GM18505 (cell line): ENCODE results near the gene BPTF.
"Not testable (repeated sequence)": the region's sequence is repeated elsewhere in the genome, so short reads cannot be mapped to it uniquely, and the experiment has no call there.

ENCODE experiments used
- ATAC-seq: cut with Tn5 transposase; IDR thresholded peaks from one replicate; pipeline ENCODE4 v1.9.1; 2021; ENCODE audit not compliant: unreplicated experiment
- POLR2A ChIP-seq: IDR thresholded peaks from 4 replicates; pipeline ENCODE4 v1.6.1; 2011; ENCODE audit warnings: borderline replicate concordance; ENCODE audit not compliant: insufficient read depth, insufficient read length; ENCODE audit errors: extremely low read depth

BPTF gene

DNA sequence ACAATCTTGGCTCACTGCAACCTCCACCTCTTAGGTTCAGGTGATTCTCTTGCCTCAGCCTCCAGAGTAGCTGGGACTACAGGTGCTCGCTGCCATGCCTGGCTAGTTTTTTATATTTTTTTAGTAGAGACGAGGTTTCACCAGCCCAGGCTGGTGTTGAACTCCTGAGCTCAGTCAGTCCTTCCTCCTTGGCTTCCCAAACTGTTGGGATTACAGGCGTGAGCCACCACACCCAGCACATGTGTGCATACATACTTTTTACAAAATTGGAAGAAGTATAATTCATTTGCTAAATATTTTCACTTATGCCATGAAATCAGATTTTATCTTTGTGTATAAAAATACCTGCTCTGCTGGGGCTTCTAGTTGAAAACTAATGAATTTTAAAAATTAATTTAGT, 13.2 kb downstream of the BPTF start:
- no peak for TF ChIP-seq POLR2A
- ATAC-seq = no peak

DNA sequence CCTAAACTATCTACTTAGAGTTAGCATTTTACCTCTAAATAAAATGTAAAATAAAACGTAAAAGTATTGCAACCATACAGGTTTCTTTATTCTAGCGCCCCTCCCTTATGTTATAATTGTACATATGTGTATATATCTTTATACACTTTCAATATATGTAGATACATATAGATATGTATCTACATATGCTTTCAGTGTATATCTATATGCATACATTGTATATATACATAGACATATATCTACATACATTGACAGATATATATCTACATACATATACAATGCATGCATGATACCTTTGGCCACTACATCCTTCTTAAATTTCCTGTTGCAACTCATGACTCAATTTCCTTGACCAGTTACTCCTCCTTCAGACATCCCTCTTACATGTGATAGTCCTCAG, 16.7 kb downstream of the BPTF start:
- no peak for ATAC-seq
- no peak for TF ChIP-seq POLR2A

DNA sequence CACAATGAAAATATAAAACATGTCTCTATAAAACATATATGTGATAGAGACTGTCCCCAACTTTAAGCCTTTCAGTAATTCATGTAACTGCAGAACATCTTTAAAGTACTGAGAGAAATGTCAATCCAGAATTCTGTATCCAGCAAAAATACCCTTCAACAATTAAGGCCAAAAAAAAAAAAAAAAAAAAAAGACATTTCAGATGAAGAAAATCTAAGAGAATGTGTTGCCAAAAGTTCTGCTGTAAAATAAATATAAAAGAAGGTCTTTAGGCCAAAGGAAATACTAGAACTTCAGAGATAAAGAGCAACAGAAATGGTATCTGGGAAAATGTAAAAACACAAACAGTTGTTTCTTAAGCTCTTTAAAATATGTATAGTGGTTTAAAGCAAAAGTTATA, 17.3 kb downstream of the BPTF start:
- no peak for ATAC-seq
- no peak for TF ChIP-seq POLR2A

DNA sequence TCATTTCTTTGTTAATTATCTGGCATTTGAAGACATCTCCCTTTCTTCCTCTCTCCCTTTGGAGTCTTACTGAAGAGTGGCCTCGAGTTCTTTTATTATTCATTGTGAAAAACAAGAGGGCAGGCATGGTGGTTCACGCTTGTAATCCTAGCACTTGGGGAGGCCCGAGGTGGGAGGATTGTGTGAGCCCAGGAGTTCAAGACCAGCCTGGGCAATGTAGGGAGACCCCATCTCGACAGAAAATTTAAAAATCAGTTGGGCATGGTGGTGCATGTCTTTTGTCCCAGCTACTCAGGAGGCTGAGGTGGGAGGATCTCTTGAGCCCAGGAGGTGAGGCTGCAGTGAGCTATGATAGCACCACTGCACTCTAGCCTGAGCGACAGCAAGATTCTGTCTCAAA, 20.1 kb downstream of the BPTF start:
- TF ChIP-seq POLR2A = no peak
- no peak for ATAC-seq

DNA sequence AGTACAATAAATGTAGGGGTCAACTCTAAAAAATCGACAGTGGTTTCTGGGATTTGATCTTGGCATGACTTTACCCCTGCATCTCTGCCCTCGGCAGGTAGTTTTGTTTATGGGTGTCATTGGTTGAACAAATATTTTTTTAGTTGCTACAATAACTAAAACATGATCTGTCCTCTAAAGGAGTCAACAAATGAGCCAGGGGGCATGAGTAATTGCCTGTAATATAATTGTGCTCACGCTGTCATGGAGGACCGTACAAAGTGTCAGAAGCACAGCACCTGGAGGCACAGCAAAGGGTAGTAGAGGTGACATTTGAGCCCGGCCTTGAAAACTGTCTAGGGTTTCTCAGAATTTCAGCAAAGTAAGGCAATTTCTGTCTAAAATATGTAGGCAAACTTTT, 22.9 kb downstream of the BPTF start:
- ATAC-seq = not testable (repeated sequence)

DNA sequence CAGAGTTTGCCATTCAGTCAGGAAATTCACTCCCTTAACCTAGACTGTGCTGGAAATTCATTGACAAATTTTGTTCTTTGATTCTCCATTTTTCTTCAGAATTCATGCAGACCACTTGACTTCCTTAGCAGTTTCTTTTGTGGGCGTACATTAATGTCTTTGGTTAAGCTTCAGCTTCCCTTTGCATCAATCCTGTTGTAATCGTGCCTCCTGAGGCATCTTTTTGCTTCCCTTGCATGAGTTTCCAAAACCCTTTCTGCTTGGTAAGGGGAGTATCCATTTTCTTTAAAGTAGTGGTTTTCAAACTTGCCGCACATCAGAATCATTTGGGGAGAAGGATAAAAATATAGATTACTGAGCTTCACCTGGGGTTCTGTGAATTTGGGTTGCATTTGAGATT, 23.5 kb downstream of the BPTF start:
- not testable (repeated sequence) for ATAC-seq

DNA sequence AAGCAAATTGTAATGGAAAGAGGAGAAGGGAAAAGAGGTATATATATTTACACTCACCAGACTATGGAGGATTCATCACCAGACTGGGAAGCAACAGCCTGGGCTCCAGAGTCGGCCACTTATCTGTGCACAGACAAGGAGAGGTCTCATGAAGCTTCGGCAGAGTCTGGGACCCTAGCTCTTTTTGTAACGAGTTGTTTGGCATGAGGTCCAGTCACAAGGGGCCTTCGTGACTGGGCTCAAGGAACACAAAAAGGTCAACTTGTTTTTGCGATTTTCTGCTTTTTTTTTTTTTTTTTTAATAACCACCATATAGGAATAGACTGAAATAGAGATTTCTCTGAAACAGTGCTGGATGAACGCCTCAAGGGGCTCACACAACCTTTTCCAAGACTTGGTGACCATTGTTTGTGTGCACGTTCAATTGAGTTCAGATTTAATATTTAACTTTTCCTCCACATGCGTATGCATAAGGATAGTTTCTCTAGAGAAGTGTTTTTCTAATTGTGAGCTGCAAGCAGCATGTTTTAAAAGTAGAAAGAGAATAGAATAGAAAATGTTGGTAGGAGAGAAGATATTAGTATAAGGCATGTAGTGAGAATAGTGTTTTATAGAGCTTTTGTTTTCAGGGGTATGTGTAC, 25.8 kb downstream of the BPTF start:
- no peak for TF ChIP-seq POLR2A
- ATAC-seq = no peak

DNA sequence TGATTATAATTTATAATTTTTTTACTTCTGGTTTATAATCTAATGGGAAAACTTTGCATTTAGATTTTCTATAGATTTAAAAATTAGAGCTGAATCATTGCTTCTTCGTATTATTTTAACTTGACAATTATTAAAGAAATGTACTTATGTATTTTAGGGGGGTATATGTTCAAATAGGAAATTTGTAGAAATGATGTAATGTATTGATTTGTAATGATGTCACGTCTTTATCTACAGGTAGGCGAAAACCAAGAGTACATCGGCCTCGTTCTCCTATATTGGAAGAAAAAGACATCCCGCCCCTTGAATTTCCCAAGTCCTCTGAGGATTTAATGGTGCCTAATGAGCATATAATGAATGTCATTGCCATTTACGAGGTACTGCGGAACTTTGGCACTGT, 28.4 kb downstream of the BPTF start:
- no peak for TF ChIP-seq POLR2A
- no peak for ATAC-seq

DNA sequence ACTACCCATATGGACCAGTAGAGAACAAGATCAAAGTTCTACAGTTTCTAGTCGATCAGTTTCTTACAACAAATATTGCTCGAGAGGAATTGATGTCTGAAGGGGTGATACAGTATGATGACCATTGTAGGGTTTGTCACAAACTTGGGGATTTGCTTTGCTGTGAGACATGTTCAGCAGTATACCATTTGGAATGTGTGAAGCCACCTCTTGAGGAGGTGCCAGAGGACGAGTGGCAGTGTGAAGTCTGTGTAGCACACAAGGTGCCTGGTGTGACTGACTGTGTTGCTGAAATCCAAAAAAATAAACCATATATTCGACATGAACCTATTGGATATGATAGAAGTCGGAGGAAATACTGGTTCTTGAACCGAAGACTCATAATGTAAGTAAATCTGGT, 29.1 kb downstream of the BPTF start:
- ATAC-seq = no peak
- no peak for TF ChIP-seq POLR2A

DNA sequence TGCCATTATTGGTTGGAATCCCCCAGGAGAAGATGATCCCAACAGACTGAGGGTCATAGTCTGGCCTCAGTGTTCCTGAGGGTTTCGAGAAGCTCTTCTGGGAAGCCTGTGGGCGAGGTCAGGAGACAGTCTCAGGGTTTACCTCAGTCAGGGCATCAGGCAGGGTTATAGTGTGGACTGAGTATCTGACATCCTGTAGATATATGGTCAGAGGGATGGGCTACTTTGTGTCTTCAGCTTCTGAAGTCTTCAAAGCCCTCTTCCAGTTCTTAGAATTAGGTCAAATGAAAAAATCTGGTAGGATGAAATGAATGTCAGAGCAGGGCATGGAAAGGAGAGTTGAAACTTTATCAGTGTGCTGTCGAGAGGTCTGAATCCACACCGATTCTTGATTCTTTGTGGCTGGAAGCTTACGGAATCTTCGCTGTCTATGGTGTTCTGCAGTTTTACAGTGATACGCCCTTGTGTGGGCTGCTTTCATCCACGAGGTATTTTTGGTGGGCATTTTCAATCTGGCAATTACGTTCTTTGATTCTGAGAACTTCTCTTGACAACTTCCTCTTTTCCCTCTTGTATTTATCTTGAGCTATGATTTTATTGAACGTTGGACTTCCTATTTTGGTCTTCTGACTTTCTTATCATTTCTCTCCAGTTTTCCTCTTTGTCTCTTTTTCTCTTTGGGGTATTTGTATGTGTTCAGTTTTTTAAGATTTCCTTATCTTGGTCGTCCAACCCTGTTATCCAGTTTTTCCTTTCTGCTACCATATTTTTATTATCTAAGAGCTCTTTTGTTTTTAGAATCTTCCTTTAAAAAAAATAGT, 30.4 kb downstream of the BPTF start:
- TF ChIP-seq POLR2A = no peak
- no peak for ATAC-seq

DNA sequence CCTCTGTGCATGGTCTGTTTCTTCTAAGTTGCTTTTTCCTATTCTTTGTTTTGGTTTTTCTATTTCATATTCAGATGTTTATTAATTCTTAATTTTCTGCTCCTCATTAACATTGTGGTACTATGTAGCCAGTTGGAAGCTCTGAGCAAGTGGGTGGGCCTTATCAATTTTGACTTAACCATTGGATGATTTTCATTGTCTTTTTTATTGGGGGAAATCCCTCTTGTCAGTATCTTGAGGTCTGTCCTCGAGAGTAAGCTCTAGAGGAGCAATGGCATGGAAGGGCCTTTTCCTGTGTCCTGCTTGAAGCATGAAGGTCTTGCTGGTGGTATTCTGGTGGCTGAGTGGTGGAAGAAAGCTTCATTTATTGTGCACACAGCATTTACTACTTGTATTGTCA, 31.1 kb downstream of the BPTF start:
- not testable (repeated sequence) for ATAC-seq

DNA sequence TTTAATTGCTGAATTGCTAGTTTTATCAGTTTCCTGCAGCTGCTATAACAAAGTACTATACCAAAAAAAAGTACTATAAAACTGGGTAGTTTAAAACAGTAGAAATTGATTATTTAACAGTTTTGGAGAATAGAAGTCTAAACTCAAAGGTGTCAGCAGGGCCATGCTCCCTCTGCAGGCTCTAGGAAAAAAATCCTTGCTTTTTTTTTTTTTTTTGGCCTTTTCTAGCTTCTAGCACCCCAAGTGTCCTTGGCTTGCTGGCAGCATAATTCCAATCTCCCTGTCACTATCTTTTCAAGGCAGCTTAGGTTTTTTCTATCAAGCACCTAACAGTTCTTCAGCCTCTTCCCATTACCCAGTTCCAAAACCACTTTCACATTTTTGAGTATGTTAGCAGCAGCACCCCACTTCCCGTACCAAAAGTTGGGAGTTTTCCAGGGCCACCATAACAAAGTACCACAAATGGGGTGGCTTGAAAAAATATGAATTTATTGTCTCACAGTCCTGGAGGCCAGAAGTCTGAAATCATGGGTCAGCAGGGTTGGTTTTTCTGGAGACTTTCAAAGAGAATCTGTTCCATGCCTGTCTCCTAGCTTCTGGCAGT, 37.4 kb downstream of the BPTF start:
- no peak for ATAC-seq
- TF ChIP-seq POLR2A = no peak

DNA sequence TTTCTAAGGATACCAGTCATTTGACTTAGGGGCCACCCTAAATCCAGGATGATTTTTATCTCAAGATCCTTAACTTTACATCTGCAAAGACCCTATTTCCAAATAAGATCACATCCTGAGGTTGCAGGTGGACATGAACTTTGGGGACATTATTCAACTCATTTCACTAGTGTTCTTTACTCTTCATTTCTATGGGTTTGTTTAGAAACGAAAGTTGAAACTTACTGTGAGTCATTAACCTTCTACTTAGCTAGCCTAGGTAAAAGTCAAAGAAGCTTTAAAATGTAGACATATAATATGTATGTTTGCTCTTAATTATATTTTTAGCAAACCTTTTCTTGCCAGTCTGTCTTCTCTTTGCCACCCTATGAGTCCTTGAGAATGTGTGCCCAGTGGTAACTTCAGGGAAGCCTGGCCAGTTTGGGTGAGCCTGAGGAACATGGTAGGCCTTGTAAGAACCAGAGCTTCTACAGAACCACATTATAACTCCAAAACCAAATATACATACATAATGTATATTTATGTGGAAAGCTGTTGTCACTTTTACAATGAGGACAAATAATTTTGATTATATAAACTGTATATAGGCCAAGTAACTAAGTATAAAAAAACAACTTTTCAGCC, 38.4 kb downstream of the BPTF start:
- no peak for ATAC-seq
- no peak for TF ChIP-seq POLR2A

DNA sequence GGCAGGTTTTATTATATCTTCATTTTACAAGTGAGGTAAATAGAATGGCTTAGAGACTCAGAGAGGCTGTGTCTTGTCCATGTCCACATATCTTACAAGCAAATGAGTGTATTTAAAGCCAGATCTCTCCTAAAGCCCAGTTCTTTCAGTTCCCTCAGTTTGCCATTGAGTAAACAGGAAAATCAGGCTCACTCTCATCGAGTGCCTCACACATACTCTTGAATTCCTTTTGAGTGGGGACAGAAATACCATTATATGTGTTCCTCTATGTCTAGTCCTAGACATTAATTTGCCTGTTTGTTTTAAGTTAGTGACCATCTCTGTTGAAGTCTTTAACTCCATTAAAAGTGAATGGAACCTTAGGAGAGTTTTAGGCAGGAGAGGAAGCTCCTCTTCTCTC, 40.1 kb downstream of the BPTF start:
- ATAC-seq = no peak
- TF ChIP-seq POLR2A = no peak
